GM19467 (cell line): ENCODE measurements around the gene SCYGR1.
"Not testable (repeated sequence)": the region's sequence is repeated elsewhere in the genome, so short reads cannot be mapped to it uniquely, and the experiment has no call there.

ENCODE experiments used
- ATAC-seq: cut with Tn5 transposase; IDR thresholded peaks from one replicate; pipeline ENCODE4 v1.9.1; 2021; ENCODE audit warnings: mild to moderate bottlenecking, moderate library complexity; ENCODE audit not compliant: unreplicated experiment

The SCYGR1 gene

GRCh38 chr2:227387583-227387982 lies at the start of gene SCYGR1:
SCYGR1 (minus strand) TSS chr2:227387949; CDS start chr2:227387949, 0 bp downstream.
- not testable (repeated sequence) for ATAC-seq

- ATAC-seq: no peak
Observed at GRCh38 chr2:227436436-227437174, 48.9 kb upstream of the SCYGR1 start.

GRCh38 chr2:227433171-227433570 lies 45.4 kb upstream of the SCYGR1 start:
- ATAC-seq: no peak

- ATAC-seq: no peak
Observed at GRCh38 chr2:227430639-227431038, 42.9 kb upstream of the SCYGR1 start.

- no peak for ATAC-seq
Observed at GRCh38 chr2:227428731-227429285, 41.1 kb upstream of the SCYGR1 start.

GRCh38 chr2:227423656-227424499 lies 36.1 kb upstream of the SCYGR1 start:
- ATAC-seq: no peak

- no peak for ATAC-seq
Observed at GRCh38 chr2:227420087-227421052, 32.6 kb upstream of the SCYGR1 start.

- no peak for ATAC-seq
Observed at GRCh38 chr2:227416701-227417100, 29.0 kb upstream of the SCYGR1 start.

GRCh38 chr2:227415538-227416424 lies 28.0 kb upstream of the SCYGR1 start:
- ATAC-seq: no peak

- ATAC-seq: no peak
Observed at GRCh38 chr2:227414846-227415245, 27.1 kb upstream of the SCYGR1 start.

GRCh38 chr2:227413371-227413770 lies 25.6 kb upstream of the SCYGR1 start:
- no peak for ATAC-seq

- no peak for ATAC-seq
Observed at GRCh38 chr2:227412877-227413276, 25.1 kb upstream of the SCYGR1 start.

- no peak for ATAC-seq
Observed at GRCh38 chr2:227411990-227412350, 24.2 kb upstream of the SCYGR1 start.

GRCh38 chr2:227411320-227411989 lies 23.7 kb upstream of the SCYGR1 start:
- ATAC-seq: peak; percentile 61

GRCh38 chr2:227410191-227410590 lies 22.4 kb upstream of the SCYGR1 start:
- ATAC-seq: no peak

- no peak for ATAC-seq
Observed at GRCh38 chr2:227407591-227408151, 19.9 kb upstream of the SCYGR1 start.

- no peak for ATAC-seq
Observed at GRCh38 chr2:227406177-227407031, 18.7 kb upstream of the SCYGR1 start.
